Right lobe of liver (tissue), 4 donors: ENCODE data around the gene TMEM92.

Experiments
- CTCF ChIP-seq, 4 donors: fragments of 200-600 bp in 3 of 4; fragments of 450-650 bp in 1 of 4; IDR thresholded peaks; one replicate each; pipeline versions ENCODE4 v1.5.1 to v1.8.0; 2016 to 2022; ENCODE audit warnings: antibody characterized with exemption in 4 of 4, mild to moderate bottlenecking in 2 of 4
- POLR2A ChIP-seq: fragments of 450-650 bp; IDR thresholded peaks from one replicate; pipeline ENCODE4 v1.6.1; 2017; ENCODE audit warnings: antibody characterized with exemption, mild to moderate bottlenecking
- donor health status: DM: no; HTN: no; CAD: no.
- donor health status: DM: no; HTN: no; CAD: no.
- donor health status: DM: no; HTN: yes; CAD: no.

DNA sequence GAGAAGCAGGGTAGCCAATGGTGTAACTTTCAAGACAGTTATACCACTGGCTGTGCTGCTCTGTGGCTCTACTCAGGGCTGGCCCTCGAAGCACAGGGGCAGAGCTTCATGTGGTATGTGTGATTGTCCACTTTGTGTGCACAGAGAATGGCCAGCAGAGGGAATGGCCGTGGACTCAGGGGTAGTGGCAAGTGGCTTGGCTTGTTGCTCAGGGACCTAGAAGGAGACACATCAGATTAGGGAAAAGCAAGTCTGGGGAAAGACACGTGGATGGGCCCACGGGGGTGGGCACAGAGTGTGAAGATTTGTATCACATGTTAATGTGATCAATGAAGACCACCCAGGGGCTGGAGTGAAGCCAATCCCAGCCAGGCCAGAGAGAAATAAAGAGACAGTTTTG, 51.6 kb downstream of the TMEM92 start:
- TF ChIP-seq CTCF (IDR thresholded peaks at IDR 0.05) (no peak), POLR2A (no peak)
